Kidney (tissue), 14 donors: ENCODE results near the gene KIF9. TPM values are rescaled to one million over a fixed set of nuclear protein-coding genes. Genes with fewer than 3 reads are reported as not detected.
"Not testable (repeated sequence)": the region's sequence is repeated elsewhere in the genome, so short reads cannot be mapped to it uniquely, and the experiment has no call there.

Experiments
- DNase-seq, 5 donors: peaks; one replicate each; pipeline ENCODE4 v3.0.0-alpha.2; 2013 to 2020
- FAIRE-seq: peaks from 2 replicates; lab custom pipeline; 2012; peaks lifted over from hg19 to GRCh38; lab: Jason Lieb, UNC
- H3K27ac ChIP-seq, 2 donors: one replicate each; pipeline ENCODE4 v1.7.0; 2013; ENCODE audit warnings: low read depth in 2 of 2, low read length in 2 of 2, inconsistent platforms in 1 of 2
- H3K27me3 ChIP-seq: one replicate; pipeline ENCODE4 v1.7.1; 2013; ENCODE audit warnings: low read length, inconsistent platforms; ENCODE audit not compliant: control insufficient read depth, insufficient read depth
- H3K36me3 ChIP-seq, 3 donors: one replicate each; pipeline versions ENCODE4 v1.7.0 to v1.7.1; 2013; ENCODE audit warnings: low read length in 3 of 3, control low read depth in 1 of 3, inconsistent platforms in 1 of 3; ENCODE audit not compliant: insufficient read depth in 3 of 3, control insufficient read depth in 2 of 3
- H3K4me1 ChIP-seq, 3 donors: one replicate each; pipeline versions ENCODE4 v1.7.0 to v1.7.1; 2013; ENCODE audit warnings: low read length in 3 of 3, inconsistent platforms in 1 of 3, low read depth in 1 of 3; ENCODE audit not compliant: control insufficient read depth in 2 of 3, insufficient read depth in 2 of 3
- H3K4me3 ChIP-seq, 3 donors: one replicate each; pipeline versions ENCODE4 v1.7.0 to v1.8.1; 2013; ENCODE audit warnings: low read length in 3 of 3, control low read depth in 1 of 3, inconsistent platforms in 1 of 3
- H3K9ac ChIP-seq, 3 donors: one replicate each; pipeline versions ENCODE4 v1.7.0 to v1.7.1; 2013; ENCODE audit warnings: low read length in 3 of 3, control low read depth in 1 of 3, inconsistent platforms in 1 of 3
- H3K9me3 ChIP-seq, 3 donors: one replicate each; pipeline versions ENCODE4 v1.7.0 to v1.7.1; 2013; ENCODE audit warnings: low read length in 3 of 3, control low read depth in 1 of 3, inconsistent platforms in 1 of 3; ENCODE audit not compliant: control insufficient read depth in 2 of 3, insufficient read depth in 1 of 3
- intact Hi-C: fragments of 100-400 bp; cut with DNase I; formaldehyde crosslinking; loops from one replicate; pipeline ENCODE4 v1.11.1; 2022
- polyA plus RNA-seq: library from polyadenylated mRNA; stranded (reverse); fragments of 350-450 nt; fragmentation: Illumina TruSeq; extraction: RNeasy Lipid Tissue Mini Kit (QIAGEN cat#74804); gene quantifications from one replicate; pipeline ENCODE4 v1.2.3, GENCODE V29; 2014; ENCODE audit warnings: low read depth, low replicate concordance; ENCODE audit not compliant: insufficient read depth
- total RNA-seq: library from RNA; stranded (reverse); fragmentation: NEBNext Ultra II Directional; extraction: Animal tissue kit (Norgen Biotek cat#: 25700); gene quantifications from one replicate; pipeline ENCODE4 v1.2.1, GENCODE V29; 2021
- TF ChIP-seq, protein P1 (sequence below): IDR thresholded peaks from 3 replicates; pipeline ENCODE4 v1.5.1; 2012; ENCODE audit warnings: mild to moderate bottlenecking, moderate library complexity, borderline replicate concordance; ENCODE audit not compliant: insufficient read depth; ENCODE audit errors: extremely low read depth
- donor health status: control.
- donor health status: control.
- donor health status: control.
- donor health status: control.
- donor health status: control.
- donor health status: DM: yes; HTN: yes; CAD: no.
- donor health status: Normal renal cell carcinoma (clear cell type).

Gene KIF9
- total and polyA plus RNA-seq, 2 donors from 2014 or later = 16.9 to 32.9 TPM

DNA sequence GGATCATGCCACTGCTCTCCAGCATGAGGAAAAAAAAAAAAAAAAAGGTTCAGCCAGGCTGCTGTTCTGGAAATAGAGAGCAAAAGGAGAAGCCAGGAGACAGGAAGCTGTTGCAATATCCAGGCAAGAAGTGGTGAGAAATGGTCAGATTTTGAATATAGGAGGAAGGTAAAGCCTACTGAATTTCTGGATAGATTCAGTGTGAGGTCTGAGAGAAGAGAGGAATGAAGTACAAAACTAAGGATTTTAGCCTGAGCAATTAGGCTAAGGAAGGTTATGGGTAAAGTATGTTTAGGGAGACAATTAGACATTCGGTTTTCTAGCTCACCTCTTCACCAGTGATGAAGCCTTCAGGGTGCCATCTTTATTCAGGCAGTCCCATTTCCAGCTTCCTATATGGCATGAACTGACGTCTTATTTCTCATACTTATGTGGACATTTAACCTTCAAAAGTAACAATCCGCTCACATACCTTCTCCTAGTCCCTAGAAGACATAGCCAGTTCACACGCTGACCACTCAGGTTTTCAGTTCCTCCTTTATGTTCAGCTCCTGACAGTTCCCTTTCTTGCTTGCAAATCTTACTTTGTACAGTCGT, 57.2 kb downstream of the KIF9 start:
- intact Hi-C loops = no loop called here
- Histone ChIP-seq H3K4me1 (peaks cover 0 to 7% (median 0%) of the 10 kb centered on the region in 3 donors), H3K9me3 (no peaks in the 10 kb centered on the region), H3K9ac (no peak overlapping the region), H3K36me3 (no peaks in the 10 kb centered on the region), H3K27ac (no peak overlapping the region), H3K4me3 (no peak overlapping the region), H3K27me3 (no peaks in the 10 kb centered on the region)
- no peak for DNase-seq
- TF ChIP-seq, protein P1, sequence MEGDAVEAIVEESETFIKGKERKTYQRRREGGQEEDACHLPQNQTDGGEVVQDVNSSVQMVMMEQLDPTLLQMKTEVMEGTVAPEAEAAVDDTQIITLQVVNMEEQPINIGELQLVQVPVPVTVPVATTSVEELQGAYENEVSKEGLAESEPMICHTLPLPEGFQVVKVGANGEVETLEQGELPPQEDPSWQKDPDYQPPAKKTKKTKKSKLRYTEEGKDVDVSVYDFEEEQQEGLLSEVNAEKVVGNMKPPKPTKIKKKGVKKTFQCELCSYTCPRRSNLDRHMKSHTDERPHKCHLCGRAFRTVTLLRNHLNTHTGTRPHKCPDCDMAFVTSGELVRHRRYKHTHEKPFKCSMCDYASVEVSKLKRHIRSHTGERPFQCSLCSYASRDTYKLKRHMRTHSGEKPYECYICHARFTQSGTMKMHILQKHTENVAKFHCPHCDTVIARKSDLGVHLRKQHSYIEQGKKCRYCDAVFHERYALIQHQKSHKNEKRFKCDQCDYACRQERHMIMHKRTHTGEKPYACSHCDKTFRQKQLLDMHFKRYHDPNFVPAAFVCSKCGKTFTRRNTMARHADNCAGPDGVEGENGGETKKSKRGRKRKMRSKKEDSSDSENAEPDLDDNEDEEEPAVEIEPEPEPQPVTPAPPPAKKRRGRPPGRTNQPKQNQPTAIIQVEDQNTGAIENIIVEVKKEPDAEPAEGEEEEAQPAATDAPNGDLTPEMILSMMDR = no peak
- no peak for FAIRE-seq

DNA sequence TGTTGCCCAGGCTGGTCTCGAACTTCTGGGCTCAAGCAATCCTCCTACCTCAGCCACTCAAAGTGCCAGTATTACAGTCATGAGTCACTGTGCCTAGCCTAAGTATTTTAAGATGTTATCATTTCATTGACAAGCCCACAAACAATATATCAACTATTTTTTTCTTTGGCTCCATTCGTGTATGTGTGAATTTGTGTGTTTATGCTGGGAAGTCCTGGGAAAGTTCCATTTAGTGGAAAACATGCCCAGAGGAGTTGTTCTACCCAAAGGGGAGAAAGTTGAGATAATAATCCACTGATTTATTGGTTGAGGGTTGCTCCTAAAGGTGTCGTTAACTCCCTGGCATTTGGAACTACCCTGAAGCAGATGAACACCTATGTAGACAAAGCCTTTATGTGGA, 58.8 kb downstream of the KIF9 start:
- TF ChIP-seq, protein P1 = no peak
- H3K27ac ChIP-seq = no peak overlapping the region
- H3K36me3 ChIP-seq = no peaks in the 10 kb centered on the region
- peaks cover 0 to 7% (median 0%) of the 10 kb centered on the region in 3 donors for H3K4me1 ChIP-seq
- no peaks in the 10 kb centered on the region for H3K27me3 ChIP-seq
- DNase-seq (no peak), FAIRE-seq (no peak)
- no peaks in the 10 kb centered on the region for H3K9me3 ChIP-seq
- intact Hi-C loops = no loop called here
- no peak overlapping the region for H3K4me3 ChIP-seq
- no peak overlapping the region for H3K9ac ChIP-seq

DNA sequence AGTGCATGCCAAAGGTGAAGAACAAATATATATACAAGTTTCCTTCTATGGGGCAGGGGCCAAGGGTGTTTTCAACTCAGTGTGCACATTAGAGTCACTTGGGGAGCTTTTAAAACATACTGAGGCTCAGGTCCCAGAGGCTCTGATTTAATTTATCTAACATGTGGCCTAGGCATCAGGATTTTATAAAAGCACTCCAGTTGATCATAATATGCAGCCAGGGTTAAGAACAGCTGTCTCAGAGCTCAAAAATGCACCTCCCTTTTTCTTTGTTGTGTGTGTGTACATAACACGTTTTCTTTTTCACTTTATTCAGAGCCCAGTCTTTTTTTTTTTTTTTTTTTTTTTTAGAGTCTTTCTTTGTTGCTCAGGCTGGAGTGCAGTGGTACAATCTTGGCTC, 60.8 kb downstream of the KIF9 start:
- Histone ChIP-seq H3K4me1 (no peaks in the 10 kb centered on the region), H3K27me3 (no peaks in the 10 kb centered on the region), H3K9ac (no peak overlapping the region), H3K36me3 (no peaks in the 10 kb centered on the region), H3K4me3 (no peak overlapping the region), H3K27ac (no peak overlapping the region), H3K9me3 (no peaks in the 10 kb centered on the region)
- TF ChIP-seq, protein P1 = no peak
- no peak for FAIRE-seq
- no peak for DNase-seq
- intact Hi-C loops = no loop called here

DNA sequence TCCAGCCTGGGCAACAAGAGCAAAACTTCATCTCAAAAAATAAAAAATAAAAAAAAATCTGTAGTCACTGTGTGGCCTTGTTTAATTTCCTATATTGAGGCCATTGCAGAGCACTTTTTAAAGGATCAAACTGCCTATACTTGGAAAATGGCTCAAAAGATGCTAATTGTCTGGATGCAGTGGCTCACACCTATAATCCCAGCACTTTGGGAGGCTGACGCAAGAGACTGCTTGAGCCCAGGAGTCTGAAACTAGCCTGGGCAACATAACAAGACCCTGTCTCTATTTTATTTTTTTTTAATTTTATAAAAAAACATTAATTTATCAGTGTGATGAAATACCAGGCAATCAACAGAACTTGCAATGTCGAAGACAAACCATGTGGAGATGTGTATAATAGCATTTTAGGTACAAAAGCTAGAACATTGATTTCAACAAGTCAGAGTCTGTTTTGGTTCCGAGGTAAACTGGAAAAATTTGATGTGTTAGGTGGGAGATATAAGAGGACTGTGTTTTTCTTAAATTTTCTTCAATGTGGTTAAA, 71.7 kb downstream of the KIF9 start:
- H3K27me3 ChIP-seq = no peaks in the 10 kb centered on the region
- H3K4me3 ChIP-seq = no peak overlapping the region
- DNase-seq (no peak), FAIRE-seq (no peak)
- H3K9me3 ChIP-seq = no peaks in the 10 kb centered on the region
- TF ChIP-seq, protein P1 = no peak
- H3K4me1 ChIP-seq = peaks cover 0 to 8% (median 3%) of the 10 kb centered on the region in 3 donors
- H3K9ac ChIP-seq = no peak overlapping the region
- intact Hi-C loops = no loop called here
- H3K36me3 ChIP-seq = no peaks in the 10 kb centered on the region
- no peak overlapping the region for H3K27ac ChIP-seq

DNA sequence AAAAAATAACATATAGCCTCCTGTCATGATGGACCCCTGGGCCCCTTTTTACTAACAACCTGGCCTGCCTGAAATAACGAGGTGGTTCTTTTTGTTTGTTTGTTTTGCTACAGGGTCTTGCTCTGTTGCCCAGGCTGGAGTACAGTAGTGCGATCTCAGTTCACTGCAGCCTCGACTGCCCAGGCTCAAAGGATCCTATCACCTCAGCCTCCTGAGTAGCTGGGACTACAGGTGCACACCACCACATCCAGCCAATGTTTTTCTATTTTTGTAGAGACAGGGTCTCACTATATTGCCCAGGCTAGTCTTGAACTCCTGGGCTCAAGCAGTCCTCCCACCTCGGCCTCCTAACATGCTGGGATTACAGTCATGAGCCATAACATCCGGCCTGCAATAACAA, 76.6 kb downstream of the KIF9 start:
- FAIRE-seq, H3K4me3 ChIP-seq, H3K36me3 ChIP-seq, H3K27ac ChIP-seq, H3K9me3 ChIP-seq, H3K9ac ChIP-seq, H3K4me1 ChIP-seq, H3K27me3 ChIP-seq, intact Hi-C loops, DNase-seq: not testable (repeated sequence)
